ENCODE measurements around the gene CFAP119.
"Not testable (repeated sequence)": the region's sequence is repeated elsewhere in the genome, so short reads cannot be mapped to it uniquely, and the experiment has no call there.

DNA sequence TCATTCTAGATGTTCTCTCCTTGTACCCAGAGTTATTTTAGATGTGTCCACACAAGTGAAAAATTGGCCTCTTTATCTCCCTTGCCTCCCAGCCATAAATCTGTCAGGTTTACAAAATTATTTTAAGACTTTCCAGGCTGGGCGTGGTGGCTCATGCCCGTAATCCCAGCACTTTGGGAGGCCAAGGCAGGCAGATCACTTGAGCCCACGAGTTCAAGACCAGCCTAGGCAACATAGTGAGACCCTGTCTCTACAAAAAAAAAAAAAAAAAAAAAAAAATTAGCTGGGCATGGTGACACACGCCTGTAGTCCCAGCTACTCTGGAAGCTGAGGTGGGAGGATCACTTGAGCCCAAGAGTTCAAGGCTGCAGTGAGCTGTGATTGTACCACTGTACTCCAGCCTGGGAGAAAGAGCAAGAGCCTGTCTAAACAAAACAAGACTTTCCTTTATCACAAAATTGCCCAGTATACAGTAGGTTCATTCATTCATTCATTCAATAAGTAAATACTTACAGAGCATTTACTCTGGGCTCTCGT lies 47.1 kb upstream of the CFAP119 start:
- TF ChIP-seq EP300 (conservative IDR thresholded peaks at IDR 0.05; ENCODE audit: poor library complexity, severe bottlenecking); EZH2 (IDR thresholded peaks at IDR 0.05; ENCODE audit: borderline replicate concordance, insufficient read depth, low read length, poor library complexity, severe bottlenecking); POLR2AphosphoS5 (IDR thresholded peaks at IDR 0.05); RAD21 (conservative IDR thresholded peaks at IDR 0.05); TAF1 (IDR thresholded peaks at IDR 0.05; ENCODE audit: low read depth): not testable (repeated sequence)
- TF ChIP-seq, protein P1, sequence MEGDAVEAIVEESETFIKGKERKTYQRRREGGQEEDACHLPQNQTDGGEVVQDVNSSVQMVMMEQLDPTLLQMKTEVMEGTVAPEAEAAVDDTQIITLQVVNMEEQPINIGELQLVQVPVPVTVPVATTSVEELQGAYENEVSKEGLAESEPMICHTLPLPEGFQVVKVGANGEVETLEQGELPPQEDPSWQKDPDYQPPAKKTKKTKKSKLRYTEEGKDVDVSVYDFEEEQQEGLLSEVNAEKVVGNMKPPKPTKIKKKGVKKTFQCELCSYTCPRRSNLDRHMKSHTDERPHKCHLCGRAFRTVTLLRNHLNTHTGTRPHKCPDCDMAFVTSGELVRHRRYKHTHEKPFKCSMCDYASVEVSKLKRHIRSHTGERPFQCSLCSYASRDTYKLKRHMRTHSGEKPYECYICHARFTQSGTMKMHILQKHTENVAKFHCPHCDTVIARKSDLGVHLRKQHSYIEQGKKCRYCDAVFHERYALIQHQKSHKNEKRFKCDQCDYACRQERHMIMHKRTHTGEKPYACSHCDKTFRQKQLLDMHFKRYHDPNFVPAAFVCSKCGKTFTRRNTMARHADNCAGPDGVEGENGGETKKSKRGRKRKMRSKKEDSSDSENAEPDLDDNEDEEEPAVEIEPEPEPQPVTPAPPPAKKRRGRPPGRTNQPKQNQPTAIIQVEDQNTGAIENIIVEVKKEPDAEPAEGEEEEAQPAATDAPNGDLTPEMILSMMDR (IDR thresholded peaks at IDR 0.05; ENCODE audit: poor library complexity, severe bottlenecking), result not testable (repeated sequence)
- TF ChIP-seq, protein P2, sequence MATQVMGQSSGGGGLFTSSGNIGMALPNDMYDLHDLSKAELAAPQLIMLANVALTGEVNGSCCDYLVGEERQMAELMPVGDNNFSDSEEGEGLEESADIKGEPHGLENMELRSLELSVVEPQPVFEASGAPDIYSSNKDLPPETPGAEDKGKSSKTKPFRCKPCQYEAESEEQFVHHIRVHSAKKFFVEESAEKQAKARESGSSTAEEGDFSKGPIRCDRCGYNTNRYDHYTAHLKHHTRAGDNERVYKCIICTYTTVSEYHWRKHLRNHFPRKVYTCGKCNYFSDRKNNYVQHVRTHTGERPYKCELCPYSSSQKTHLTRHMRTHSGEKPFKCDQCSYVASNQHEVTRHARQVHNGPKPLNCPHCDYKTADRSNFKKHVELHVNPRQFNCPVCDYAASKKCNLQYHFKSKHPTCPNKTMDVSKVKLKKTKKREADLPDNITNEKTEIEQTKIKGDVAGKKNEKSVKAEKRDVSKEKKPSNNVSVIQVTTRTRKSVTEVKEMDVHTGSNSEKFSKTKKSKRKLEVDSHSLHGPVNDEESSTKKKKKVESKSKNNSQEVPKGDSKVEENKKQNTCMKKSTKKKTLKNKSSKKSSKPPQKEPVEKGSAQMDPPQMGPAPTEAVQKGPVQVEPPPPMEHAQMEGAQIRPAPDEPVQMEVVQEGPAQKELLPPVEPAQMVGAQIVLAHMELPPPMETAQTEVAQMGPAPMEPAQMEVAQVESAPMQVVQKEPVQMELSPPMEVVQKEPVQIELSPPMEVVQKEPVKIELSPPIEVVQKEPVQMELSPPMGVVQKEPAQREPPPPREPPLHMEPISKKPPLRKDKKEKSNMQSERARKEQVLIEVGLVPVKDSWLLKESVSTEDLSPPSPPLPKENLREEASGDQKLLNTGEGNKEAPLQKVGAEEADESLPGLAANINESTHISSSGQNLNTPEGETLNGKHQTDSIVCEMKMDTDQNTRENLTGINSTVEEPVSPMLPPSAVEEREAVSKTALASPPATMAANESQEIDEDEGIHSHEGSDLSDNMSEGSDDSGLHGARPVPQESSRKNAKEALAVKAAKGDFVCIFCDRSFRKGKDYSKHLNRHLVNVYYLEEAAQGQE (IDR thresholded peaks at IDR 0.05; ENCODE audit: borderline replicate concordance), result not testable (repeated sequence)

Measured in neural cell (in vitro differentiated cells).